ENCODE results near the gene GEMIN8. TPM values are rescaled to one million over a fixed set of nuclear protein-coding genes. Genes with fewer than 3 reads are reported as not detected.
A peak's percentile ranks its signal among the peaks of the same experiment; 100 is the strongest.

GEMIN8 gene
- total and polyA plus RNA-seq, 5 experiments from 2014 or later, result 8.6 to 25.9 (median 20.7) TPM

DNA sequence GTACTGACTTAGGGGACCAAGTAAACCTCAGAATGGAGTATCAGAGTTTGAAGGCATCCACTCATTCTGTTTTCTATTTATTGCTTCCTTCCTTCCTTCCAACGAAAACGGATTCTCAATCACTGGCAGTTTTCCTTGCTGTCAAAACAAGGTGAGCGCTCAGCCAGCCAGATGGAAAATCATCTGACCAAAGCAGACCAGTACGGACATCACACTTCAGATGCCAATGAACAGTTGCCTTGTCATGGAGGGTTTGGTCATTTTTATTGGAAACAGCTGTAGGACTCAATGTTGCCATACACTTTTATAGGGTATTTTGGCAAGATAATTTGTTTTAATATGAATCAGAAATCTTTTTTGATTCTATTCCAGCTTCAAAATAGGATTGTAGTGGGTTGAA, 16.6 kb downstream of the GEMIN8 start:
- POLR2A ChIA-PET, result no interaction called here
- peaks cover 0 to 4% (median 0%) of the 10 kb centered on the region in 4 donors for H3K4me1 Mint-ChIP-seq

DNA sequence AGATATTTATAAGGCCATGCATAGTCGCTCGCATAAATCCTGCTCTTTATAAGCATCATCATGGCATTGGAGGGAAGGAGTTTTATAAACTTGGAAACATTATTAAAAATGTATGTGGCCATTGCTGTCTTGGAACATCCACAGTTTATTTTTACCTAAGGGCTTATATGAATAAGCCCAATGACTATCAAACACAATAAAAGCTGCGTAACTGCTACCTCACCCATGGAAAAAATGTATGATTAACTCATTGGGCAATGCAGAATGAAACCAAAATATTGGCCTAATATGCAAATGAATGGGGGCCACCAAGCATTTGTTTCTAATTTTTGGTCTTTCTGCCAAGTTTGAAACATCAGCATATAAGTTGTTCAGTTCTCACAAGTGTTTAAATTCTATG, 19.1 kb downstream of the GEMIN8 start:
- no peak for DNase-seq
- POLR2A ChIA-PET, result no interaction called here
- Mint-ChIP-seq H3K27me3 (no peaks in the 10 kb centered on the region), H3K4me3 (no peak overlapping the region), H3K27ac (no peak overlapping the region), H3K4me1 (peaks cover 0 to 4% (median 0%) of the 10 kb centered on the region in 4 donors), H3K36me3 (peaks cover 15 to 39% (median 30%) of the 10 kb centered on the region in 3 donors), H3K9me3 (no peaks in the 10 kb centered on the region)
- ATAC-seq, result no peak

More for the DNA sequence above, 16.6 kb downstream of the GEMIN8 start:
- Mint-ChIP-seq H3K36me3 (peaks cover 11 to 36% (median 23%) of the 10 kb centered on the region in 3 donors), H3K27ac (no peak overlapping the region), H3K4me3 (no peak overlapping the region), H3K27me3 (no peaks in the 10 kb centered on the region), H3K9me3 (no peaks in the 10 kb centered on the region)
- no peak for DNase-seq
- ATAC-seq, result no peak

DNA sequence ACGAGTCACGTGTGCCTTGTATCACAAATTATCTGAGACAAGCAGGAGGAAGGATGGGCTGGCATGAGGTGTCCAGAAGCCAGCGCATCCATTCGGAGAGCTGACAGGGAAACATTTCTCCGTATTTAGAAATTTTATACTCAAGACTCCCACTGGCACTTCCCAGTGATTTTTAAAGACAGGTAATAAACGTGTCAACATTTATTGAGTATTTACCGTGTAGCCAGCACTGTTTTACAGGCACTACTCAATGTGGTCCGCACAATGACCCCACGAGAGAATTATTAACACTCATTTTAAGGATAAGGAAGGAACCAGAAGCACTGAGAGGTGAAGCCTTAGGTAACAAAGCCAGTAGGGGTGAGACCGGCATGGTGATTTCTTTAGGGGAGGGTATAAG, 23.2 kb downstream of the GEMIN8 start:
- ATAC-seq (no peak), DNase-seq (no peak)
- no peaks in the 10 kb centered on the region for H3K27me3 Mint-ChIP-seq
- H3K27ac Mint-ChIP-seq, result no peak overlapping the region
- H3K36me3 Mint-ChIP-seq, result peaks cover 10 to 24% (median 17%) of the 10 kb centered on the region in 3 donors
- peaks cover 0 to 13% (median 9%) of the 10 kb centered on the region in 4 donors for H3K4me1 Mint-ChIP-seq
- POLR2A ChIA-PET, result no interaction called here
- peaks cover 0 to 8% (median 0%) of the 10 kb centered on the region in 9 donors for H3K9me3 Mint-ChIP-seq
- no peak overlapping the region for H3K4me3 Mint-ChIP-seq

DNA sequence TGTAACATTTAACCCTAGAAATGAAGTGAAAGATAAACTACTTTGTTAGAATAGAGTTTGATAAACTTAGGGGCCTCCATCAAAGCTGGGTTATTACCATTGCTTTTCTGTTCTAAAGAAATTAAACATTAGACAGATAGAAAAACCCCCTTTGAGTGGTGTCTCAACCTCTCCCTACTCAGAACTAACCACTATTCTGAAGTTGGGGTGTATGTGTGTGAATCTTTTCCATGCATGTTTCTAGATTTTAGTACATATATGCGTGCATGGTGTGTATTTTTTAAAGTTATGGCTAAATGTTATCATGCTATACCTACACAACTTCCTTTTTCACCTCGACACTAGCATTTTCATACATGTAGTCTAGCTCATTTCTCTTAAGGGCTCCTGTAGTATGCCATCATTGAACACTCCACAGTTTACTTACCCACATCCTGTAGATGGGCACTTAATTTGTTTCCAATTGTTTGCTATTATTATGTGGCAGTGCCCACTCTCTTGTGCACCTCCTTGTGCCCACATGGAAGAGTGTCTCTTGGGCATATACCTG, 25.7 kb downstream of the GEMIN8 start:
- Mint-ChIP-seq H3K9me3 (peaks cover 0 to 8% (median 0%) of the 10 kb centered on the region in 9 donors), H3K27ac (peak overlapping the region in 2 of 10 donors; percentile 61 to 66), H3K36me3 (peaks cover 10 to 23% (median 22%) of the 10 kb centered on the region in 3 donors), H3K27me3 (no peaks in the 10 kb centered on the region), H3K4me1 (peaks cover 2 to 13% (median 9%) of the 10 kb centered on the region in 4 donors), H3K4me3 (no peak overlapping the region)
- DNase-seq (no peak), ATAC-seq (no peak)
- POLR2A ChIA-PET, result interaction anchor here (1.6 kb wide), 1 partner anchor 26 kb away, joined by 4 read pairs; the partner anchor contains the start of gene GEMIN8

DNA sequence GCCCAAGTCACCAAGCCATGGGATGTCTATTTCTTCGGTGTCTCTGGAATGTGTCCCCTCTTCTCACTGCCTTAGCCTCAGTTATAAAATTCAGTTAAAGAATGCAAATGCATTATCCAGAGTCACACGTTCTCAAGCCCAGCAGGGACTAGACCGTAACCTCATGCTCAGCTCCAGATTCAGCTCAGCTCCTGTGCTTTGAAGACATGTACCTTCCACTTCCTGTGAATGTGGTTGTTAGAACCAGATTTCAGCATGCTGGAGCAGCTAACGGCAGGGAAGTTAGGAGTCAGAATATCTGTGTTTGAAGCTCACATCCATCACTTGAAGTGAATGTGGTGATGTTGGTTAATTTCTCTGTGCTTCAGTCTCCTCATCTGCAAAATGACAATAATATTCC, 26.7 kb downstream of the GEMIN8 start:
- H3K4me3 Mint-ChIP-seq, result peak overlapping the region in 1 of 10 donors; percentile 8
- ATAC-seq, result peak in 1 of 2 donors; percentile 52
- no peak for DNase-seq
- no peaks in the 10 kb centered on the region for H3K27me3 Mint-ChIP-seq
- POLR2A ChIA-PET, result interaction anchor here (1.6 kb wide), 1 partner anchor 27 kb away, joined by 4 read pairs; the partner anchor contains the start of gene GEMIN8
- peaks cover 2 to 13% (median 9%) of the 10 kb centered on the region in 4 donors for H3K4me1 Mint-ChIP-seq
- peaks cover 0 to 8% (median 0%) of the 10 kb centered on the region in 9 donors for H3K9me3 Mint-ChIP-seq
- H3K36me3 Mint-ChIP-seq, result peaks cover 4 to 16% (median 15%) of the 10 kb centered on the region in 3 donors
- peak overlapping the region in 4 of 10 donors; percentile 8 to 83 (median 54) for H3K27ac Mint-ChIP-seq

DNA sequence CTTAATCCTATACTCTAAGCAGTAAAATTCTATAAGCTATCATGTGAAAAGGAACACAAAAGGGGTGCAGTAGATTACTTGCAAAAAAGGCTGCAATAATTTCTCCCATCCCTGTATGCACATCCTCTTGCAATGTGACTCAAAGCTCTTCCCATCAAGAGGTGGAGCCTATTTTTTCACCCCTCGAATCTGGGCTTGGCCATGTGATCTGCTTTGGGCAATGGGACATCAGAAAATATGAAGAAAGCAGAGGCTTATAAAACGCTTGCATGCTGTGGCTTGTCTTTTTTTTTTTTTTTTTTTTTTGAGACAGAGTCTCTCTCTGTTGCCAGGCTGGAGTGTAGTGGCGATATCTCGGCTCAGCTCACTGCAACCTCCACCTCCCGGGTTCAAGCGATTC, 33.0 kb downstream of the GEMIN8 start:
- no peak overlapping the region for H3K4me3 Mint-ChIP-seq
- peaks cover 0 to 8% (median 6%) of the 10 kb centered on the region in 3 donors for H3K36me3 Mint-ChIP-seq
- DNase-seq, result no peak
- no peak overlapping the region for H3K27ac Mint-ChIP-seq
- H3K4me1 Mint-ChIP-seq, result peaks cover 0 to 2% (median 0%) of the 10 kb centered on the region in 4 donors
- H3K9me3 Mint-ChIP-seq, result peaks cover 0 to 3% (median 0%) of the 10 kb centered on the region in 9 donors
- ATAC-seq, result no peak
- no peaks in the 10 kb centered on the region for H3K27me3 Mint-ChIP-seq
- POLR2A ChIA-PET, result no interaction called here

DNA sequence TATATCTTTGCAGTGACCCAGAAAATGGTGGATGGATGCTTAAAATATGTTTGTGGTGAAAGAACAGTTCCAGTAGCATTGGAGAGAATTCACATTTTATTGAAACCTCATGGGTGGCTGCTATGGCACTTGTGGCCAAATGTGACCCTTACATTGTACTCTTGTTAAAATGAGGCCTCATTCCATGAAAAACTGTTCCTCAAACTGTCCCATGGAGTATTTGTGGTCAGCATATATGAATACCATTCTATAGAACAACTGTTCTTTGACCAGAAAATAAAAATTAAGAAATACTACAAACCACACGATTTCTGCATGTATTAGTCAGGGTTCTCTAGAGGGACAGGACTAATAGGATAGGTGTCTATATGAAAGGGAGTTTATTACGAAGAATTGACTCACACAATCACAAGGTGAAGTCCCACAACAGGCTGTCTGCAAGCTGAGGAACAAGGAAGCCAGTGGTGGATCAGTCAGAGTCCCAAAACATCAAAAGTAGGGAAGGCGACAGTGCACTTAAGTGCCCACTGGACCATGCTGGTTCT, 35.1 kb downstream of the GEMIN8 start:
- ATAC-seq (no peak), DNase-seq (no peak)
- Mint-ChIP-seq H3K4me1 (no peaks in the 10 kb centered on the region), H3K27me3 (no peaks in the 10 kb centered on the region), H3K9me3 (no peaks in the 10 kb centered on the region), H3K27ac (no peak overlapping the region), H3K36me3 (peaks cover 0 to 6% (median under 1%) of the 10 kb centered on the region in 3 donors), H3K4me3 (no peak overlapping the region)
- POLR2A ChIA-PET, result no interaction called here

DNA sequence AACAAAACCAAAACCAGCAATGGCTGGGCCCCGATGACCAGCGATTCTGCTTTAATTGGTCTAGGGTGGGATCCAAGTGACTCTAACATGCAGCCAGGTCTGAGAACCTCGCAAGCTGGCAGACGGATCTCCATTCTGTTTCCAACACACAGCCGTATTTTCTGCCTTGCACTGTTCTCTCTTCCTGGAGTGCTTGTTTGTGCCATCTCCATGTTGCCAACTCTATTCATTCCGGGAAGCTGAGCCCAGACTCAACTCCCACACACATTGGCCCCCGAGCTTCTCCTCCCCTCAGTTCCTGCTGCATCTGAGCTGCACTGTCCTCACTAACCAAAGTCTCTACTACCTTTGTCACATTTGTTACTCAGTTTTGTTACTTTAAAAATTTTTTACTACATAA, 35.6 kb downstream of the GEMIN8 start:
- H3K36me3 Mint-ChIP-seq, result peaks cover 0 to 4% (median 3%) of the 10 kb centered on the region in 3 donors
- no peaks in the 10 kb centered on the region for H3K27me3 Mint-ChIP-seq
- POLR2A ChIA-PET, result no interaction called here

DNA sequence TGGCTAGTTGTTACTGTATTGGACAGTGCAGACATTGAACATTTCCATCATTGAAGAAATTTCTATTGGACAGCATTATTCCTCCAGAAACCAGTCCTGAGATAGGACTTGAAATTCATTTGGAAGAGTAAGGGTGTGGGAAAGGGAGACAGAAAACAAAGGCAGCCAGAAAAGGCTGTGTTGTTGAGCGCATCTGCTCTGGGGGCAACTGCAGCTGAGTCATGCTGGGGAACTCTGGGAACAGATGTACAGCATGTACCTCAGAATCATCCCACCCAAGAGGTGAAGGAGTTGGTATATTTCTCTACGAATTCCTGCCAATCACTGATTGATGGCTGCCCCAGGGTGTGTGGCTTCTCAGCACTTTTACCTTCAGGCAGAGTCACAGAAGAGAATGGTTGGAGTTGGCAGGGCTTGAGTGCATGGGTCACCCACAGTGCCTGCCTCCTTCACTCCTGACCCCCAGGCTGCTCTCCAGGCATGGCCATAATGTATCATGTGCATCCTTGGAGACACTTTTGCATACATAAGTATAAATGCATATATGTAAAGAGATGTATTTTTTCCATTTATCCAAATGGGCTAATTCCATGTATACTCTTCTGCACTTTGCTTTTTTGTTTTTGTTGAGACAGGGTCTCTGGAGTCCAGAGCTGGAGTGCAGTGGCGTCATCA, 39.4 kb downstream of the GEMIN8 start:
- Mint-ChIP-seq H3K36me3 (peaks cover 2 to 15% (median 10%) of the 10 kb centered on the region in 3 donors), H3K9me3 (peaks cover 0 to 5% (median 0%) of the 10 kb centered on the region in 9 donors), H3K27me3 (peaks cover 0 to 1% (median 0%) of the 10 kb centered on the region in 5 donors), H3K4me1 (no peaks in the 10 kb centered on the region), H3K4me3 (no peak overlapping the region), H3K27ac (no peak overlapping the region)
- POLR2A ChIA-PET, result no interaction called here
- DNase-seq, result no peak
- ATAC-seq, result no peak

More for the DNA sequence above, 35.6 kb downstream of the GEMIN8 start:
- ATAC-seq (no peak), DNase-seq (no peak)
- Mint-ChIP-seq H3K9me3 (no peaks in the 10 kb centered on the region), H3K27ac (no peak overlapping the region), H3K4me3 (no peak overlapping the region), H3K4me1 (no peaks in the 10 kb centered on the region)

DNA sequence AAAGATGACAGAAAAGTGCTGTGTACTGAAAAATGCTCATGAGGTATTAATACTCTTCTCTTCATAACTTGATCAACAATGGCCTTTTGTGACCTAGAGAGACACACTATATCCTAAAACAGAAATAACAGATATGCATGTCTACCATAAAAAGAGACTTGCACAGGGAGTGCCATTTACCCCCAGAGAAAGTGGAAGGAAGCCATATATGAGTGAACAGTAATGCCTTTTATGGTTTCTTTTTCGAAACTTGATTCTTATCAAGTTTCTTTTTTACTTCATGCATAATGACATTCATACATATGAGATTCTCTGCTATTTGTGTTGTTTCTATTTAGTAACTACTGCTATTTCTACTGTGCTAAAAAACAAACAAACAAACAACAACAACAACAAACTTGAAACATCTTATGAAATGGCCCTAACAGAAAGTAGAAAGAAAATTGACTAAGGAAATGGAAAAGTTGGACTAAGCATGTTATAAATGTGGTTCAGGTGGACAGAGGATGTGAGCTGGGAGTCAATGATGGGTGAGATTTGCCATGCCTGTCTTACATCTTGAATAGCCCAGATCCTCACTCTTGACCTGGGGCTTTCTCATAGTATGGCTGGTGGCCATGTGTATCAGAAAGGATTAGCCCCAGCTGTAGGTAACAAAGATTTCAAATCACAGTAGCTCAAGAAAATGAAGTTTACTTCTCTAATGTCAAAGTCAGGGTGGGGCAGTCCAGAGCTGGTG, 43.8 kb downstream of the GEMIN8 start:
- Mint-ChIP-seq H3K27me3 (peaks cover 0 to 1% (median 0%) of the 10 kb centered on the region in 5 donors), H3K9me3 (peaks cover 0 to 19% (median 2%) of the 10 kb centered on the region in 9 donors), H3K4me1 (peaks cover 0 to 5% (median 0%) of the 10 kb centered on the region in 4 donors), H3K27ac (no peak overlapping the region), H3K4me3 (no peak overlapping the region), H3K36me3 (peaks cover 2 to 27% (median 22%) of the 10 kb centered on the region in 3 donors)
- POLR2A ChIA-PET, result no interaction called here
- no peak for ATAC-seq
- no peak for DNase-seq

DNA sequence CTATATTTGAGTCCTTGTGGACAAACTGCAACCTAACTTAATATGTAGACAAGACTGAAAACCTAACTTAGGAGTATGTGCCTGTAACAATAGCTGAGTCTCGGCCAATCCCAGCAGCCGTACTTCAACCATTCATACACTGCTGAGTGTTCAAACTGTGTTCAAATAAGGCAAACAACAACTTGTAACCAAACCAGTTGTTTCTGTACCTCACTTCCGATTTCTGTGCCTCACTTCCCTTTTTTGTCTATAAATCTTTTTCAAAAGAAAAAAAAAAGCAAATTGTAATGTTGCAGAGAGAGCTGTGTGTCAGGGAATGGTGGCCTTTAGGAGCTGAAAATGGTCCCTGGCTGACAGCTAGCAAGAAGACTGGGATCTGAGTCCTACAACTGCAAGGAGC, 46.0 kb downstream of the GEMIN8 start:
- H3K27me3 Mint-ChIP-seq, result peaks cover 0 to 1% (median 0%) of the 10 kb centered on the region in 5 donors
- DNase-seq (no peak), ATAC-seq (no peak)
- POLR2A ChIA-PET, result no interaction called here
- peaks cover 2 to 27% (median 22%) of the 10 kb centered on the region in 3 donors for H3K36me3 Mint-ChIP-seq
- H3K4me3 Mint-ChIP-seq, result no peak overlapping the region
- no peak overlapping the region for H3K27ac Mint-ChIP-seq
- H3K4me1 Mint-ChIP-seq, result peaks cover 0 to 5% (median 0%) of the 10 kb centered on the region in 4 donors
- H3K9me3 Mint-ChIP-seq, result peaks cover 0 to 26% (median 2%) of the 10 kb centered on the region in 9 donors

DNA sequence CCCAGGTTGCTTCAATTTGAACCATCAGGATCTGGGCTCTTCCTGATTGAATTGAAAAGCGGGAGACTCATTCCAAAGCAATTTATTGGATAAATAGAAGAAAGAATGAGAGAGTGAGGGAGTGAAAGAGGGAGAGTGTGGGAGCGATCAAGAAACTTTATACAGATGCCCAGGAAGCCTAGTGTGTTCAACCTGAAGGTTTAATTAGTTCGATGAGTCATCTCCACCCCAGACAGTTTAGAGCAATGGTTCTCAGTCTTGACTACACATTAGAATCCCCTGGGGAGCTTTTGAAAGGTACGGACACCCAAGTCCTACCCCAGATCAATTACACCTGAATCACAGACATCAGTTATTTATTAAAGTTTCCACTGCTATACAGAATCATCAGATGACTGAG, 61.5 kb downstream of the GEMIN8 start:
- Mint-ChIP-seq H3K9me3 (peaks cover 0 to 9% (median 0%) of the 10 kb centered on the region in 9 donors), H3K36me3 (peaks cover 0 to 2% (median 0%) of the 10 kb centered on the region in 3 donors), H3K27ac (no peak overlapping the region), H3K4me1 (no peaks in the 10 kb centered on the region), H3K27me3 (no peaks in the 10 kb centered on the region), H3K4me3 (no peak overlapping the region)
- no peak for DNase-seq
- POLR2A ChIA-PET, result no interaction called here
- ATAC-seq, result no peak
